NCI-H1048 (cell line): ENCODE measurements around the gene CAGE1.
A peak's percentile ranks its signal among the peaks of the same experiment; 100 is the strongest.
"Not testable (repeated sequence)": the region's sequence is repeated elsewhere in the genome, so short reads cannot be mapped to it uniquely, and the experiment has no call there.

Source experiments
- DNase-seq: peaks from one replicate; lab custom pipeline; 2025; lab: John Stamatoyannopoulos, UW

The CAGE1 gene

DNA sequence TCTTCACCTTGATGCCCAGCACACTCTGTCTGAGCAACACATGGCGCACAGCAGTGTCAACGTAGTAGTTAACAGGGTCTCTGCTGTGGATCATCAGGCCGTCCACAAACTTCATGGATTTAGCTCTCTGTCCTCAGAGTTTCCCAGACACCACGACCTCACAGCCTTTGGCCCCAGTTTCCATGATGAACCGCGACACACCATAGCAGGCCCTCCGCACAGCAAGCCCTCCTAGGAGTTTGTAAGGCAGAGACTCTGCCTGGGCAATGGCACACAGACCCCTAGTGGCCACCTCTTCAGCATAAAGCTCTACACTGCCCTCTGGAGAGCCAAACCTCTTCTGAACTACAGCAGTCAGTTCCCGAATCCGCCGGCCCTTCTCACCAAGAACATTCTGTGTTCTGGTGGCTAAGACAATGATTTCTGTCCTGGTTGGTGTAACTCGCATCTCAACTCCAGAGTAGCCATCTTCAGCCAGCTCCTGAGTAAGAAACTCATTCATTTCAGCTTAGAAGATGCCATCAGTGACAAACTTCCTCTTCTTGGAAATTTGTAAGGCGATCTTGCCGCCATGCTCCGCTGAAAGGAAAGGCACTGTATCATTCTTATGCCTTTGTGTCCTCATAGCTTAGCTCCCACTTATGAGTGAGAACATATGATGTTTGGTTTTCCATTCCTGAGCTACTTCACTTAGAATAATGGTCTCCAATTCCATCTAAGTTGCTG lies 50.4 kb downstream of the CAGE1 start:
- not testable (repeated sequence) for DNase-seq

- DNase-seq = no peak
Measured at GRCh38 chr6:7338031-7338430, 51.5 kb downstream of the CAGE1 start.

GRCh38 chr6:7335519-7335918 lies 54.0 kb downstream of the CAGE1 start:
- no peak for DNase-seq

- DNase-seq = no peak
Measured at GRCh38 chr6:7334685-7335084, 54.9 kb downstream of the CAGE1 start.

- DNase-seq = no peak
Measured at GRCh38 chr6:7332090-7332745, 57.3 kb downstream of the CAGE1 start.

DNA sequence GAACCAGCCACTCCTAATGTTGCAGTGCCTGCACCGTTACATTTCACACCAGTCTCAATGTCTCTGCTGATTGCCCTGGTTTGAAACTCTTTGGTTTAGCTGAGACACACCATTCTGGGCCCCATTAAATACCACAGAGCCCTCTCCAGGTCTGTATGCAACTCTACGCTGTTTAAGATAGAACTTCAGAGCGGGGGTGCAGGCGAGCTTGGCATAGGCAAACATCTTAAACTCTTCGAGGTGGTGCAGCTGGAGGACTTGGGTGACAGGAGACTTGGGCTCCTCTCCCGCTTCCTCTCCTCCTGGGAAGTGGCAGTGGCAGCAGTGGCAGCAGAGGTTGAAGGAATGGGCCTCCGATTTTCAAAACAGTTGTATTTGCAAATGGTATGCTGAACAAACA lies 58.1 kb downstream of the CAGE1 start:
- DNase-seq = no peak

DNA sequence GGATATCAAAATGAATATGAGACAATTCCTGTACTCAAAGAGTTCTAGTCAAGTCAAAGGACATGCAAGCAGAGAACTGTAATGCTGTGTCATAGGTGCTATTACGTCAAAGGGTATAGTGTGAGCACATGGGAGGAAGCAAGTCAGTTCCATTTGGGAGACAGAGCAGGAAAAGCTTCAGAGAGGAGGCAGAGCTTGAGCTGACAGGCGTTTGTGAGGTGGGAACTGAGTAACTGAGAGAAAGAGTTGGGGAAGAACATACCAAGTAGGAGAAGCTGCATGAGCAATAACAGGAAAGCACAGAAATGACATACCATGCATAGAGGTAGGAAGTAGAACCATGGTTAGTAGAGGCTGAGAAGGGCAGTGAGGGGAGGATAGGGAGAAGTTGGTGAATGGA lies 61.3 kb downstream of the CAGE1 start:
- DNase-seq = no peak

DNA sequence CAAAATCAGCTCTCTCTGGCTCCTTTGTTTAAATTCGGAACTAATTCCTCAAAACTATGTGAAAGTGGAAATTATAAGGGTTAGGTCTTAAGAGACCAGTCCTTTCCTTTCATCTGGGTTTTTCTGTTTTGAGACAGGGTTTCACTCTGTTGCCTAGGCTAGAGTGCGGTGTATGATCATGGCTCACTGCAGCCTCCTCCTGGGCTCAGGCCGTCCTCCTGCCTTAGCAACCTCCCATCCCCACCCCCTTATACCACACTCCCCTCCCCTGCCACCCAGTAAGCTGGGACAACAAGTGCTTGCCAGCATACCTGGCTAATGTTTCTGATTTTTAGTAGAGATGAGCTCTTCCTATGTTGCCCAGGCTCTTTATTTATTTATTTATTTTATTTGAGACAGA lies 63.8 kb downstream of the CAGE1 start:
- DNase-seq = no peak

DNA sequence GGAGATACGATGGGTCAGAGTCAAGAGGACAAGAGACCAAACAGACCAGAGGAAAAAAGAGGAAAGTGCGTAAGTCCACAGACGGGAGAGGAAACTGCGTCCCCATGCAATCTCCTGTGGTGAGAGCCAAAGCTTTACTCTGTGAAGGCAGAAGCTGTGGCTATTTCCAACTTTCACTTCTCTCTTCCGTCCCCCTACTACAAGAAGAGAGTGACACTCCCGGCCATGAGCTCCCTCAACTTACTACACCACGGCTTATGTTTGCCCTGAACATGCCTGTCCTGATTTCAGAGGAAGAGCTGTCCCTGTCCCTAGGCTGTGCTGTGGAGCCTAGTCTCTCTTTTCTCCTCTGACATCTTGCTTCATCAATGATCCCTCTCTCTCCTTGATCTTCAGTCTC lies 65.0 kb downstream of the CAGE1 start:
- DNase-seq = no peak

- DNase-seq = no peak
Measured at GRCh38 chr6:7323074-7323473, 66.5 kb downstream of the CAGE1 start.

- DNase-seq = not testable (repeated sequence)
Measured at GRCh38 chr6:7321866-7322265, 67.7 kb downstream of the CAGE1 start.

DNA sequence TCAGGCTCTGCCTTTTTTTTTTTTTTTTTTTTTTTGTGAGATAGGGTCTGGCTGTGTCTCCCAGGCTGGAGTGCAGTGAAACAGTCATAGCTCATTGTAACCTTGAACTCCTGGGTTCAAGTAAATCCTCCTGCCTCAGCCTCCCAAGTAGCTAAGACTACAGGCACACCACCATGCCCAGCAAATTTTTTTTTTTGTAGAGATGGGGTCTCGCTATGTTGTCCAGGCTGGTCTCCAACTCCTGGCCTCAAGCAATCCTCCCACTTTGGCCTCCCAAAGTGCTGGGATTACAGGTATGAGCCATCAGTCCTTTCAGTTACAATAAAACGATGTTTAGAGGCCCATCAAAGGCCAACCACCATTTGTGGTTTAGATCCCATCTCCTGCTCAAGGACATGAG lies 70.1 kb downstream of the CAGE1 start:
- DNase-seq = not testable (repeated sequence)

DNA sequence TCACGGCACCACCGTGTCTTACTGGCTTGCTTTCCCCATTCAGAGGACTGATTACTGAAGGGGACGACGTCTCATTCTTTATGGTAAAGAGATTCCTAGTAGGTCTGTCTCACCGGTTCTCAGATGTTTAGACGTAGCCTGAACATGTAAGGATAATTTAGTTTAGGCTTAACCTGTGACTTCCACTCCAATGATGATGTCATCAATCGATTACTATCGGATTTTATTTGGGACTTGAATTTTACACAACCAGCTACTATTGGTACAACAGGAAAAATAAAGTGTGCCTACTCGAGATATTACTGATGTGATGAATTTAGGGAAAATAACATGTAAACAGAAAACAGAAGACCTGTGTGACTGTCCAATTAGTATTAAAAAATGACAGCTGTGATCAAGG lies 72.0 kb downstream of the CAGE1 start:
- DNase-seq = no peak

DNA sequence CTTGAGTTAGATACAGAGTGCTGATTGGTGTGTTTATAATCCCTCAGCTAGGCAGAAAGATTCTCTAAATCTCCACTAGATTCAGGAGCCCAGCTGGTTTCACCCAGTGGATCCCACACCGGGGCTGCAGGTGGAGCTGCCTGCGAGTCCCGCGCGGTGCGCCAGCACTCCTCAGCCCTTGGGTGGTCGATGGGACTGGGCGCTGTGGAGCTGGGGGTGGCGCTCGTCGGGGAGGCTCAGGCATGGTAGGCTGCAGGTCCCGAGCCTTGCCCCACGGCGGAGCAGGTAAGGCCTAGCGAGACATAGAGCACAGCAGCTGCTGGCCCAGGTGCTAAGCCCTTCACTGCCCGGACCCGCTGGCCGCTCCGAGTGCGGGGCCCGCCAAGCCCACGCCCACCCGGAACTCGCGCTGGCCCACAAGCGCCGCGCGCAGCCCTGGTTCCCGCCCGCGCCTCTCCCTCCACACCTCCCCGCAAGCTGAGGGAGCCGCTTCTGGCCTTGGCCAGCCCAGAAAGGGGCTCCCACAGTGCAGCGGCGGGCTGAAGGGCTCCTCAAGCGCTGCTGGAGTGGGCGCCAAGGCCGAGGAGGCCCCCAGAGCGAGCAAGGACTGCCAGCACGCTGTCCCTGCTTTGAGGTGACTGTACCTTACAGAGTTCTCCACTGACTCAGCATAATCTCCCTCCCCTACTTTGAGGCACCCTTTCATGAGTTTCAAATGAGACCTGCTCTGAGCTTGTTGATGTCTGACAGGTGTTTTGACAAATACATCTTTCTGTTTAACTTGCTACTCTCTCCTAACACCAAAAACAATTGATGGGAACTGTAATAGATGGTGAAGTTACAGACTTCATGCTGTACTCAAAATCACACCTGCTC lies 72.6 kb downstream of the CAGE1 start:
- no peak for DNase-seq

DNA sequence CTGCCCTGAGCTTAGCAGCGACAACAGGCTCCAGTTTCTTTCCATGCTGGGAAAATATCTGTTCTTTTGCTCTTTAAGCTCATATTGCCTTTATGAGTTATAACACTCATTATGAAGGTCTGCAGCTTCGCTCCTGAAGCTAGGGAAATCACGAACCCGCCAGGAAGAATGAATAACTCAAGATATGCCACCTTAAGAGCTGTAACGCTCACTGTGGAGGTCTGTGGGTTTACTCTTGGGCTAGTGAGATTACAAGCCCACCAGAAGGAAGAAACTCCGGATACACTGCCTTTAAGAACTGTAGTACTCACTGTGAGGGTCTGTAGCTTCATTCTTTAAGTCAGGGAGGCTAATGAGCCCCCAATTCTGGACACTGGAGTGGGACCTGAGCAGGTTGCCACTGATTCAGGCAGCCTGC lies 73.6 kb downstream of the CAGE1 start:
- no peak for DNase-seq

GRCh38 chr6:7315087-7315947 lies 74.2 kb downstream of the CAGE1 start:
- not testable (repeated sequence) for DNase-seq

GRCh38 chr6:7314414-7314813 lies 75.1 kb downstream of the CAGE1 start:
- no peak for DNase-seq

GRCh38 chr6:7313505-7314165 lies 75.9 kb downstream of the CAGE1 start:
- no peak for DNase-seq

DNA sequence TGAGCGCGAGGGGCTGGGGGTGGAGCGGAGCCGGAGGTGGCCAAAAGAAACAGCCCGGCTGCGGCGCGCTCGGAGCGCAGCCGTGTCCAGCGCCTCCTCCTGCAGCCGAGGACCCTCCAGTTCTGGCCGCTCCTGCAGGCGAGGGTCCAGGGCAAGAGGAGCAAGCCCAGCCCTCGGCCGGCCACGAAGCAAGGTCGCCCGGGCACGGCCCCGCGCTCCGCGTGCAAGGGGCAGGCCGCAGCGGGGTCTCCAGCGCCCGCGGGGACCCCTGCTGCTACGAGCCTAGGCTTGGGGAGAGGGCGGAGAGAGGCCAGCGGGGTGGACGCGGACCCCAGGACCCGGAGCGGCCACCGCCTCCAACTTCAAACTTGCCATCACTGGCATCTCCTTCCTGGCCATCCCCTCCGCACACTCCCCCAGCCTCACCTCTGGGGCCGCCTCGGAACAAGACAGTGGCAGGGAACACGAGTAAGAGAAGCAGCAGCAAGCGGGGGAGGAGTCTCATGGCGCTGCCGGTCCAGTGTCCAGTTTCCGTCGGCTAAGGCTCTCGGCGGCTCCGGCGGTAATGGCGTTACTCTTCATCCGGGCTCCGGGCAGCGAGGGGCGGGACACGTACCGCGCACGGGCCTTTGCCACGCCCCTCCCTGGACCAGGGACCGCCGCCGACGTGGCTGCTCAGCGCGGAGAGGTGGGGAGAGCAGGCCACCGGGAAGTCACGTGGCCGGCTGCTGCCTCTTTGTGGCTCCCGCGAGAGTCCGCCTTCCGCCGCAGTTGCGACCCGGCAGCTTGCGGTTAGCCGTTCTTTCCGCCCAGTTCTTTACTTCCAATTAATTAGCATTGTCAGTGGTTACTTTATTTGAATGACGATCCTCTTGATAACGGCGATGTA lies 76.7 kb downstream of the CAGE1 start, which contains the start of gene SSR1:
TSS of gene SSR1 (minus strand) at position 584 of the 889 bp plus-strand sequence. CDS start at position 505, 79 bp downstream.
- DNase-seq = peak; percentile 92
